HG02970 (cell line): ENCODE data around the gene VWC2L.

Experiments used
- ATAC-seq: cut with Tn5 transposase; IDR thresholded peaks from one replicate; pipeline ENCODE4 v1.9.1; 2021; ENCODE audit warnings: mild to moderate bottlenecking, moderate library complexity, moderate number of reproducible peaks; ENCODE audit not compliant: unreplicated experiment, low FRiP score

VWC2L gene

GRCh38 chr2:214465363-214466146 lies 54.7 kb downstream of the VWC2L start:
- no peak for ATAC-seq

GRCh38 chr2:214469728-214470127 lies 58.9 kb downstream of the VWC2L start:
- no peak for ATAC-seq

- no peak for ATAC-seq
These were observed 60.5 kb downstream of the VWC2L start for GRCh38 chr2:214471382-214471781.

- no peak for ATAC-seq
These were observed 61.1 kb downstream of the VWC2L start for GRCh38 chr2:214471990-214472389.

- ATAC-seq: no peak
These were observed 66.5 kb downstream of the VWC2L start for GRCh38 chr2:214477305-214477704.

GRCh38 chr2:214481204-214481603 lies 70.3 kb downstream of the VWC2L start:
- no peak for ATAC-seq

GRCh38 chr2:214482728-214483127 lies 71.9 kb downstream of the VWC2L start:
- ATAC-seq: no peak

GRCh38 chr2:214484239-214484638 lies 73.4 kb downstream of the VWC2L start:
- ATAC-seq: no peak

- ATAC-seq: no peak
These were observed 73.8 kb downstream of the VWC2L start for GRCh38 chr2:214484701-214485100.

- ATAC-seq: no peak
These were observed 78.3 kb downstream of the VWC2L start for GRCh38 chr2:214489181-214489580.

- no peak for ATAC-seq
These were observed 78.8 kb downstream of the VWC2L start for GRCh38 chr2:214489702-214490101.

GRCh38 chr2:214492152-214492551 lies 81.3 kb downstream of the VWC2L start:
- no peak for ATAC-seq

- ATAC-seq: no peak
These were observed 81.8 kb downstream of the VWC2L start for GRCh38 chr2:214492608-214493007.

- no peak for ATAC-seq
These were observed 86.6 kb downstream of the VWC2L start for GRCh38 chr2:214497489-214497888.

- no peak for ATAC-seq
These were observed 92.7 kb downstream of the VWC2L start for GRCh38 chr2:214503568-214503967.

- ATAC-seq: no peak
These were observed 93.9 kb downstream of the VWC2L start for GRCh38 chr2:214504599-214505376.

- no peak for ATAC-seq
These were observed 96.2 kb downstream of the VWC2L start for GRCh38 chr2:214507032-214507431.

- ATAC-seq: no peak
These were observed 103.8 kb downstream of the VWC2L start for GRCh38 chr2:214514704-214515103.

- no peak for ATAC-seq
These were observed 104.3 kb downstream of the VWC2L start for GRCh38 chr2:214515111-214515510.

- ATAC-seq: no peak
These were observed 108.5 kb downstream of the VWC2L start for GRCh38 chr2:214519258-214519818.

- no peak for ATAC-seq
These were observed 118.2 kb downstream of the VWC2L start for GRCh38 chr2:214529021-214529420.
